SKM-1 (cell line): ENCODE data around the gene TOM1L2.
"Not testable (repeated sequence)": the region's sequence is repeated elsewhere in the genome, so short reads cannot be mapped to it uniquely, and the experiment has no call there.

Experiments used
- DNase-seq: peaks from one replicate; lab custom pipeline; 2025; ENCODE audit not compliant: unreplicated experiment; lab: John Stamatoyannopoulos, UW

The TOM1L2 gene

DNA sequence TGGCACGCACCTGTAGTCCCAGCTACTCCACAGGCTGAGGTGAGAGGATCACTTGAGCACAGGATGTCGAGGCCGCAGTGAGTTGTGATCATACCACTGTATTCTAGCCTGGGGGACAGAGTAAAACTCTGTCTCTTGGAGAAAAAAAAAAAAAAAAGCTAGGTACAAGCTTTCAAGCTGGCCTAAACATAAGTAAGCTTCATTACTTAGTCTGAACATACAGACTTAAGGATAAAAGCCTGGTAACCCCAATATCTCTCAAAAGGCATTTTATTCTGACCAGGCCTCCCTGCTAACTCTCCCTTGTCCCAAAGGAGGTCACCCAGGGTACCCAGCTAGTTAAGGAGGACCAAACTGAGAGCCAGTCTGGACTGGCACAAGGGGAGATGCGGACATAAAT, 46.2 kb downstream of the TOM1L2 start:
- no peak for DNase-seq

DNA sequence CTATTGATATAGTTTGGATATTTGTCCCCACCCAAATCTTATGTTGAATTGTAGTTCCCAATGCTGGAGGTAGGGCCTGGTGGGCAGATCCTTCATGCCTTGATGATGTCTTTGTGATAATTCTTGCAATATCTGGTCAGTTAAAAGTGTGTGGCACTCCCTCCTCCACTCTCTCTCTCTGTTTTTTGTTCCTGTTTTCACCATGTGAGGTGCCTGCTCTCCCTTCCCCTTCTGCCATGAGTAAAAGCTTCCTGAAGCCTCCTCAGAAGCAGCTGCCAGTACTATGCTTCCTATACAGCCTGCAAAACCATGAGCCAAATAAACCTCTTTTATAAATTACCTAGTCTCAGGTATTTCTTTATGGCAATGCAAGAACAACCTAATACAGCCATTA, 47.3 kb downstream of the TOM1L2 start:
- DNase-seq = peak; percentile 48

DNA sequence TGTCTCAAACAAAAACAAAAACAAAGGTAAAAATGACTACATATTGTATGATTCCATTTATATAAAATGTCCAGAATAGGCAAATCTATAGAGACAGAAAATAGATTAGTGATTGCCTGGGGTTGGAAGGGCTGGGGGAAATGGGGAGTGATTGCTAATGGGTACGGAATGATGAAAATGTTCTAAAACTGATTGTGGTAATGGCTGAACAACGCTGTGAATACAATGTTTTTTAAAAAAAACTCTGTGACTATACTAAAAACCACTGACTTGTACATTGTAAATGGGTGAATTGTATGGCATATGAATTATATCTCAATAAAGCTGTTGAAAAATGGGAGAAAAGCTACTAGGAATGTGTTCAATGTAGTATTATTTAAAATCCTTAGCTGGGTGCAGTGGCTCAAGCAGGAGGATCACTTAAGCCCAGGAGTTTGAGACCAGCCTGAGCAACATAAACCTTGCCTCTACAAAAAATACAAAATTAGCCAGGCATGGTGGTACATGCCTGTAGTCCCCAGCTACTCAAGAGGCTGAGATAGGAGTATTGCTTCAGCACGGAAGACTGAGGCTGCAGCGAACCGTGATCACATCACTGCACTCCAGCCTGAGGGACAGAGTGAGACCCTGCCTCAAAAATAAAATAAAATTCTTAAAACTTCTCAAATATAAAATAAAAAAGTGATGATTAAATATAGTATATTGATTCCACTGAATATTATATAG, 47.9 kb downstream of the TOM1L2 start:
- no peak for DNase-seq

DNA sequence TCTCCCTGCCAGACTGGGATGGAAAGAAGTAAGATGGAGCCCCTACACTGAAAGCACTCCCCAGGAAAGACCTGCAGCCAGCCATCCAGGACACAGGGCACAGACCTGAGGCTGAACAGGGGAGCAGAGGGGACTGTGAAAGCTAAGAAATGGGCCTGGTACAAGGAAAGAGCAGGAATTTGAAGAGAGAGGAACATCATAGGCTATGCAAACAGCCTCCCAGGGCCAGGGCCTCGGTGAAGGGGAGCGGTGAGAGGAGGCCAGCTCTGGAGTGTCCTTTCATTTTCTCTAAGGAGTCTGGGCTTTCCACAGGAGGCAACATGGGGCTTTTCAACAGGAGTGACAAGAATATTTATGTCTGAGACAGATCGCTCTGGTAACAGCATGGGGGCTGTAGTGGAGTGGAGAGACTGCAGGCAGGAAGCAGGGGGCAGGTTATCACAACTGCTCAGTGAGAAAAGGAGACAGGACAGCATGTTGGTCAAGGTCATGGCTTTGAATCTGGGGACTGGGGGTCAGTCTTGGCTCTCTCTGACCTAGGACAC, 50.1 kb downstream of the TOM1L2 start:
- DNase-seq = no peak

DNA sequence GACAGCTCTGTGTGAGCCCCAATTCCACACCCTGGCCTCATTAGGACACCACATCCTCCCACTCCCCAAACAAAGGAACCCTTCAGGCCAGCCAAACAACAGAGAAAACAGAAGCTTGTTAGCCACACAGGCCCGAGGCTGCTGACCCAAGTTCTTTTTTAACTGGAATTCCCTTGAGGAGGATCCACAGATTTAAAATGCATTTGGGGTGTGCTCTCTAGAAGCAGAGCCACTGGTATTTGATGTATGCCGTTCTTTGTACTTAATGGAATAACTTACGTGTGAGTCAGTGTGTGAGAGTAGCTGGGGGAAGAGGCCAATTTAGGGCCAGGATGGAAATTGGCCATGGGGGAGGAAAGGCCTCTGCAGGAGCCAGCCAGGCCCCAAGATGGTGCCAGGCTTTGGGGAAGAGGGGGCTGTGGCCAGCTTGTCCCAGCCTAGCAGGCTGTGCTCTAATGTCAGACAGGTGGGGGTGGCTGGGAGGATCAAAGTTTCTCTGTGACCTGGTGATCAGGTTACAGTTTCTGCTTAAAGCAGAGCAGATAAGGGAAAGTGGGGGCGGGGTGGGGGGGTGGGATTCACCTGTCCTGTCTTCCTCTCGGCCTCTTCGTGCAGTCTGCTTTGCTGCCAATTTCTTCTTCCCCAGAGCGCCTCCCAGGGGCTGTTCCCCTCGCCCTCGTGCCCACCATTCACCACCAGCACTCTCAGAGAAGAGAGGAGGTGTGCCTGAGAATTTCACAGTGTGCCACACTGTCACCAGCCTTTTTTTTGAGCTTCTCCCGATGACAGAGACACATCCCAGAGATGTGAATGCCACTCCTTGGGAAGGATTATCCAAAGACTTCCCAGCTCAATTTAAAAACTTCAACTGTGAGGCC, 50.8 kb downstream of the TOM1L2 start:
- no peak for DNase-seq

DNA sequence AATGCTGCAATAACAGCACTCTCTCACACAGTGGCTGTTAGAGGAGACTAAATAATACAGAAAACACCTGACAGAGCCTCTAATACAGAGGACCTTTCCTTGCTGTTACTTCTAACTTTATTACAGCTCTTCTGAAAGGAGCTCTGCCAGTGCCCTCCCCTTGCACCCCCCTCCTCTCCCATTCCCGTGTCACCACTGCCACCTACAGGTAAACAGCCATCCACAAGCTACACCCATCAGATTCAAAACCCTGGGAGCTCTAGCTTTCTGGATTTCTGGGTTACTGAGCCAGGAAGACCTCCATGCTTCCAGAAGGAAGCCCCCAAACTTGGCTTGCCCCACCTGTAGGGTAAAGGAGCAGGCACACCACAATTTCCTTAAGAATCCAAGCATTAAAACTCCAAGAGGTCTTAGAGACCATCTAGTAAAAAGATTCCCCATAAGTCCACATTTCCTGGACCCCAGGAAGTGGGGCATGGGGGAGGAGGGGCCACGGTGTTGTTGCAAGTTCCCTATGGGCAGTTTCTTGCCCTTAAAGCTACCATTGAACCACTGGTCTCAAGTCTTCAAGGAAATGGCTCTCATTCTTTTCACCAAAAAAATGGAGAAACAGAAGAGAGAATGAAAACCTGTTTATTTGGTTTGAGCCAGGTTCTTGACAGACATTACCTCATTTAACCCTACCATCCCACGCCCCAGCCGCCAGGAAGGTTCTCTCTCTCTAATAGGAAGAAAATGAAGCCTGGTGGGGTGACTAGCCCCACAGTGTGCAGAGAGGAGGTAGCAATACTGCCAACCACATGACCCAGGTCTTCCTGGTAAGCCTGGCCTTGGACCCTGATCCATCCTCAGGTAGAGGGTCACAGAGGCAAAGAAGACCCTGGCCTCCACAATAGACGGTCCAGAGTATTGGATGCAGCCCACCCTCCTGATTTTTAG, 52.8 kb downstream of the TOM1L2 start:
- peak; percentile 42 for DNase-seq

DNA sequence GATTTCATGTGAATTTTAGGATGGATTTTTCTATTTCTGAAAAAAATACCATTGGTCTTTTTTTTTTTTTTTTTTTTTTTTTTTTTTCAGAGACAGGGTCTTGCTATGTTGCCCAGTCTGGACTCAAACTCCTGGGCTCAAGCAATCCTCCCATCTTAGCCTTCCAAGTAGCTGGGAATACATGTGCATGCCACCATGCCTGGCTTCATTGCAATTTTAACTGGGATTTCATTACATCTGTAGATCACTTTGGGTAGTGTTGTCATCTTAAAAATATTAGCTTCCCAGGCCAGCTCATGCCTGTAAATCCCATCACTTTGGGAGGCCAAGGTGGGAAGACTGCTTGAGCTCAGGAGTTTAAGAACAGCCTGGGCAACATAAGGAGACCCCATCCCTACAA, 54.8 kb downstream of the TOM1L2 start:
- no peak for DNase-seq

DNA sequence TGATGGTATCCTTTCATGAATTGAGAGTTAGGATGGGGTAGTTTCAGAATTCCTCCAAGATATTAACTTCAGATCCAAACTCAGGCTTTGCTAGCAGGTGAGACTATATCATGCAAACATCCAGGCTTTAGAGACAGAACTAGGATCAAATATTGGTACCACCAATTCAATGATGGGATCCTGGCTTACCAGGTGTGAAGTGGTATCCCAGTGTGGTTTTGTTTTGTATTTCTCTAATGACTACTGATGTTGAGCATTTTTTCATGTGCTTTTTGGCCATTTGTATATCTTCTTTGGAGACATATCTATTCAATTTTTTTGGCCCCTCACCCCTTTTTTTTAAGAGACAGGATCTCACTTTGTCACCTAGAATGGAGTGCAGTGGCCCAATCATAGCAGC, 57.0 kb downstream of the TOM1L2 start:
- DNase-seq = no peak

DNA sequence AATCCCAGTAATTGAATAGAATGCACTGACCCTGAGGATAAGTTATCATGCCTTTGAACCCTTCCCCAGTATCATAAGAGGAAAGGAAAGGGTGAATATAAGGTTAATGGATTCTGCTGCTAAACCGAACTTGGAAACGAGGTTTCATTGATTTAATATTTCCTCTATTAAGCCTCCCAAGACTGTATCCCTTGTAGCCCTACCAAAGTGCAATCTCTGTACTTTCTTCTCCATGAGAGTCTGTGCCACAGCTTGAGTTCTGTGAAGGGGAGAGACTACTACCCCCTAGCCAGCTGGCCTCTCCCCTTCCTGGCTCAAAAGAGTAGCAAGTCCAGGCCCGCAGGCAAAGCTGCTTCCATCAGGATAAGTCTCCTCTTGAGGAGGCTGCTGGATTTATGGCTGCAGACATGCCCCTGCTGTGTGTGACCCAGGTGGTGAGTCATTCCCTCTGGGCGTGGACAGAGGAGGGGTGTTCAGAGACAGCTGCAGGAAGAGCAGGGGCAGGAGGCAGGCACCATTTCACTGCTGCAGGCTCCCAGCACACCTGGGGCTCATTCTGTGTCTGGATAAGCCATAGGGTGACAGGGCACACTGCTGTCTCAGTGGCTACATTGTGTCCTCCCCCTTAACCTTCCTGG, 58.4 kb downstream of the TOM1L2 start:
- DNase-seq = no peak

DNA sequence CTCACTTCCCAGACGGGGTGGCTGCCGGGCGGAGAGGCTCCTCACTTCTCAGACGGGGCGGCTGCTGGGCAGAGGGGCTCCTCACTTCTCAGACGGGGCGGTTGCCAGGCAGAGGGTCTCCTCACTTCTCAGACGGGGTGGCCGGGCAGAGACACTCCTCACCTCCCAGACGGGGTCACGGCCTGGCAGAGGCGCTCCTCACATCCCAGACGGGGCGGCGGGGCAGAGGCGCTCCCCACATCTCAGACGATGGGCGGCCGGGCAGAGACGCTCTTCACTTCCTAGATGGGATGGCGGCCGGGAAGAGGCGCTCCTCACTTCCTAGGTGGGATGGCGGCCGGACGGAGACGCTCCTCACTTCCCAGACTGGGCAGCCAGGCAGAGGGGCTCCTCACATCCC, 59.9 kb downstream of the TOM1L2 start:
- not testable (repeated sequence) for DNase-seq

DNA sequence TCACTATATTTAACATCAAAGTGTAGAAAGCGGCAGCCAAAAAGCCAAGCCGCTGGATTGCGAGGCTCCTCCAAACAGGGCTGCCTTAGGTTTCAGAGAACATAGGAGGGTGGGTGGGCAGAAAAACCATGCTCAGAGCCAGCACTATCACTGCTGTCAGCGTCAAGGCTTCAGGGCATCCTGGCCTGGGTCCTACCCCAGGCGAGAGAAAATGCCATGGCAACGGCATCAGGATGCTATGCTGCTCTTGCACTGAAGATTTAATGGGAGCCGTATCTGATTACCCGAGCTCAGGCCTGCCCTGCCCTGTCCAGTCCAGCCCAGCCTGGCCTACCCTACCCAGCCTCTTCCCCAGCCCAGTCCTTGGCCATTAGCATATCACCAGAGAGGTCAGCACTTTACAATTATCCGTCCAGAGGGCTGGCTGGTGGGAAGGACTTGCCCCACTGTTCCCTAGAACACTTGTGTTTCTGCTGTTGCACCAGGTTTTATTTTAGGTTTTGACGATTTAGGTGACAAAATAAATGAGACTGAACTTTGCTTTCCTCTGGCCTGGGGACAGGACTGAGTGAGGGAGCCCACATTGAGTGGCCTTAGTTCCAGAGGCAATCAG, 61.1 kb downstream of the TOM1L2 start:
- no peak for DNase-seq

DNA sequence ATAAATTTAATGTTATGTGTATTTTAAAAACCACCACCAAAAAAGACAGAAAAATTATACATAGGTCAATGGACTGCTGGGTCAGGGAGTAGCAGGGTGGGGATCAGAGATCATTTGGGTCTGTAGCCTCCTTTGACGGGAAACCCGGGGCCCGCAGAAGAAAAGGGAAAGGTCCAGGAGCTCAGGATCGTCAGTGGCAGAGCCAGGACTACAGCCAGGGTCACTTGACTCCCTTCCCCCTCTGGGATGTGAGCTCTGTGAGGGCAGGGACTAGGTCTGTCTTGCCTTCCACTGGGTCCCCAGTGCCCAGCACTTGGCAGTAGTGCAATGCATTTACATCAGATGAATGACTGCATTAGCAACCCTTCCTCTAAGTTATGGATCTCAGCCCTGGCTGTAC, 62.1 kb downstream of the TOM1L2 start:
- no peak for DNase-seq

DNA sequence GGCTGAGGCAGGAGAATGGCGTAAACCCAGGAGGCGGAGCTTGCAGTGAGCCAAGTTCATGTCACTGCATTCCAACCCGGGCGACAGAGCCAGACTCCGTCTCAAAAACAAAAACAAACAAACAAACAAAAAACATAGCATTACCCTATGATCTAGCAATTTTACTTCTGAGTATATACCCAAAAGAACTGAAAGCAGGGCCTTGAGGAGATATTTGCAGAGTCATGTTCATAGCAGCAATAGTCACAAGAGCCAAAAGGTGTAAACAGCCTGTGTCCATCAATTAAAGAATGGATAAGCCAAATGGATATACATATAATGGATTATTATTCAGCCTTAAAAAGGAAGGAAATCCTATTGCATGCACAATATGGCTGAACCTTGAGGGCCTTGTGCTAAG, 63.1 kb downstream of the TOM1L2 start:
- DNase-seq = no peak

DNA sequence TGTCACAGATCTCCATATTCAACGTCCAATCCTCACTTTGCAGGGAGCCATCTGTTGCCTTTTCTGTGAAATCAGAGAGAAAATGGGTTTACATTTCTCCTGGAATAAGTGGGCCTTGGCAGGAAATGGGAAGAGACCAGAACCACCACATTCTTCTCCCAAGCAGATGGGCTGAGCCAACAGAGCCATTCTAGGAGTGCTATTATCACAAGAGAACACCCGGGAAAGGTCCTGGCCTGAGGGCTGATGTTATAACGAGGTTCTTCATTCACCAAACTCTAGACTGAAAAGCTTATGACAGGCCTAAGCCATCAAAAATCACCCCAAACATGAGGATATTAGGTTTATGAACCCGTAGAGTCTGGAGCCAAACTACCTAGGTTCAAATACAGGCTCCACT, 64.7 kb downstream of the TOM1L2 start:
- no peak for DNase-seq

DNA sequence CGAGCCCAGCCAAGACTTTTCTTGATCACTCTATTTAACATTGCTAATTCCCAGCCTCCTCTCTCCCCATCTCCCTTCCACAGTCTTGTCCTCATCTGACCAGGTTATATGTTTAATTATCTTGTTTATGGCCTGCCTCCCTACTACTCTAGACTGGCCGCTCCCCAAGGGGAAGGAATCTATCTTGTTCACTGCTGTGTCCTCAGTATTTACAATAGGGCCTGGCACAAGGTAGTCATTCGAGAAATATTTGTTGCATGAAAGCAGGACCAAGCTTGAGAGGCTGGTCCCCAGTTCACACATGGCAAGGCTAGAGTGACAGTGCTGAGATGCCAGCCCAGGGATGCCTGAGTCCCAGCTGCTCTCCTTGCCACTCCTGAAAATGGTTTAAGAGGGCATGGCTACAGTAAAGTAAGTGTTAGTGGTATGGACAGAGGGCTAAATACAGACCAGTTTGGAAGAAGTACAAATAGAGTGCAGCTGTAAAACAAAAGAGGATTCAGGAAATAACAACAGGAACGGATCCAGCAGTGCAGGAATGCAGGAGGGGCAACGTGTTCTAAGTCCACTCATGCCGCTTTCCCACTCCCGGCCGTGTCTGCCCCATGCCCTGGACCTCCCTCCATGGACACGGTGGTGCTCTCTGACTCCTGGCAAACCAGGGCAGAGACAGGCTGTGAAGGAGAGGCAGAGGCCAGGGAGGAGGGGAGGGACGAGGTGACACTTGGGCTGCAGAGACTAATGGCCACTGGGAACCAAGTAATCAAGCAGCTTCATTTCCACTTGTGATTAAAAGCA, 65.6 kb downstream of the TOM1L2 start:
- no peak for DNase-seq

DNA sequence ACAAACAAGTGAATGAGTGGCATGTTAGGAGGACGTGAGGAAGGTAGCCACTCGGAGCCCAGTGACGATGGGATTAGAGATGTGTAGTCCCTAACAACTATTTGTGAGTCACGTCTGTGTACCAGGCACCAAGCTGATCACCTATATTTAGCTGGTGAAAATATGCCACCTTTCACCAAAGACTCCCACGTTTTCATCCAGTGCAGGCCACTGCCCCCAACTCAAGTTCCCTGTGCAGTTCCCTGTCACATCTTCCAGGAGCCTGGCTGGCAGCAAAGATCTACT, 67.2 kb downstream of the TOM1L2 start:
- no peak for DNase-seq

DNA sequence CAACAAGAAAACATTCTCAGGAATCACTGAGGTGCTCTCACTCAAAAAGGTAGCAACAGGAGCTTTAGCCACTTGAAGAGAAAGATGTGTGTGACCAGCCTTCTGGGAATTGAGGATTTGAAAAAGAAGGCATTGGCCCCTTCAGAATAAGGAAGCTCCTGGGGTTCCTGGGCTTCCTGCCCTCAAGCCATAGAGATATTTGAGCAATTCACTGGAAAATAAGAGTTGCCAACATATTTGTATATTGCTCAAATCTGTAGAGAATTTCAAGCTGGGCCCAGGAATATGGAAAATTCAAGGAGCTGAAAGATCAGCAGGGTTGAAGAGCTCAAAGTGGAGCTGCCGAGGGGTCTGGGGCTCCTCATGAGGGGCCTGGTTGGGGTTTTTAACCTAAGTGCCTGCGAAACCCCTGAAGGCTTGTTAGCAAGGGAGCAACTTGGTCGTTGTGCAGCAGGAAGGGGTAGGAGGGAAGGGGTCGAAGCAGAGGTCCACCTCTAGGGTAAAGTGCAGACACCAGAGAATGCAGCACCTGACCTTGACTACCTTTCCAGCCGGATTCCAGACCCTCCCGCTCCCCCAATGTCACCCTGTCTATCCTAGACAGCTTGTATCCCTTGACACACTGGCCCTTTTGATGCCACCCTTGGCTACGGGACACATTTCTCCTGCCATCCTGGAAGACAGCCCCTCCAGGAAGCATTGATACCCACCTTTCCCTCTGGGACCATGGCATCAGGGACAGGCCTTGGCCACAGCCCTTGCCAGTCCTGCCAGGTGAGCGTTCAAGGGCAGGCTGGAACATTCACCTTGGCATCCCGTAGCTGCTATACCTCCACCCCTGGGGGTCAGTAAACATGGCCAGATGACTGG, 67.8 kb downstream of the TOM1L2 start:
- DNase-seq = no peak

DNA sequence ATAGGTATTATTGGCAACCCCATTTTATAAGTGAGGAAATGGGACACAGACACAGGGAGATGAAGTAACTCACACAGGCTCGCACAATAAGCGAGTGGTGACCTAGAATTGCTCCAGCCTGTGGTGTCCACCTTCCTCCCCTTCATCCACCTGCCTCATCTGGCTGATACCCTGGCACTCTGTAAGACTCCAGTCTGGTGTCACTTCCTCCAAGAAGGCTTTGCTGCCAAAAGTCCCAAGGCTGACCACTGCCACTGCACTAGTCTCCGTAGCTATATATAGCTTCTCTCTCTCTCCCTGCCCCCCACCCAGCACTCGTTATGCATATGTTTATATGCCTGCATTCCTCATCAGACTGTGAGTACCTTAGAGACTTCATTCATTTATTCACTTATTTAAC, 69.3 kb downstream of the TOM1L2 start:
- no peak for DNase-seq

DNA sequence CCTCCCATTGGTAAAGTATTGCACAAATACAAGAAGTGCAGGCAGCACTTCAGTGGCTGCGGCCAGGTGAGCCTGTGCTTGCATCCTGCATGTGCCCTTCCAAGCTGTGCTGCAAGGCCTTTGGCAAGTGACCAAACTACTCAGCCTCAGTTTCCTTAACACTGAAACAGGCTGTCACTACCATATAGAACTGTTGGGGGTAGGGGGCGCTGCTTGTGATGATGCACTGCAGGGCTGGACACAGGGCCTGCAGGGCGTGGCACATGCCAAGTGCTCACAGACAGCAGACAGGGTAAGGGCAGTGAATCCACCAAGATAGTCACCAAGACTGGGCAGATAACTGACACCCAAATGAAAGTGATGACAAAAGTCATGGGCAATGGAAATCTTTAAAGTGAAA, 69.8 kb downstream of the TOM1L2 start:
- DNase-seq = no peak
